NB4 (cell line): Measurements from ENCODE around the gene PRR13.

Source experiments
- POLR2A ChIP-seq: IDR thresholded peaks from 2 replicates; pipeline ENCODE4 v1.6.1; 2011; ENCODE audit warnings: mild to moderate bottlenecking; ENCODE audit not compliant: insufficient read length; ENCODE audit errors: extremely low read depth
- TF ChIP-seq, protein P1 (sequence below): IDR thresholded peaks from one replicate; pipeline ENCODE4 v1.5.1; 2012; ENCODE audit warnings: low read depth, low read length

DNA sequence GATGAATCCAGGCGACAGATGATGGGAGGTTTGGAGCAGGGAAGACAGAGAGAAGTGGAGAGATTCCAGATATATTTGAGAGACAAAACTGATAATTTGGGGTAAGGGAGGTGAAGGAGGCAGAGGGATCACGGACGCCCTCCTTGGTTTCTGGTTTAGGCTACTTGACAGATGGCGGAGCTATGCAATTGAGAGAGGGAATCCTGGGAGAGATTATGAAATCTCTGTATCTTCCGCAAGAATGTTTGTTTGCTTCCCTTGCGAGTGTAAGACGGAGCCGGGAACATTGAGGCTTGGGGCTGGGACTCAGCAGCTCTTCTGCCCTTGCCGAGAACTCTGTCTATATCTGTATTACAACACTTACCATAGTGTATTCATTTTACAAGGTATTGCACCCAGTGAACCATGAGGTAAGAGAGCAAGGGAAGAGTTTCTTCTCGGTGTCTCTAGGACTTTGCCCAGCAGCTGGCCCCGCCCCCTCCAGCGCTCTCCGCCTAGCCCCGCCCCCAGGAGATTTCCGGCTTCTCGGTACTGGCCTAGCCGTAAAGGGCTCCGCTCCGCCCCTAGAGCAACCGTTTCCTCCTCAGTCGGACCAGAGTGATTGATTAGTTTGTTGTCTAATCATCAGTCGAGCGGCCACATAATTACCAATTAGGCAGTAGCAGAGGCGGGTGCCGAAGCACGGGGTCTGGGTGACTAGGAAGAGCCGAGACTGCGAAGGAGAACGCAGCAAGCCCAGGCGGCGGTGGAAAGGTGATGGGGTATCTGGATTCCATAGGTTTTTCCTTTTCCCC is at the start of gene PRR13:
- TF ChIP-seq, protein P1, sequence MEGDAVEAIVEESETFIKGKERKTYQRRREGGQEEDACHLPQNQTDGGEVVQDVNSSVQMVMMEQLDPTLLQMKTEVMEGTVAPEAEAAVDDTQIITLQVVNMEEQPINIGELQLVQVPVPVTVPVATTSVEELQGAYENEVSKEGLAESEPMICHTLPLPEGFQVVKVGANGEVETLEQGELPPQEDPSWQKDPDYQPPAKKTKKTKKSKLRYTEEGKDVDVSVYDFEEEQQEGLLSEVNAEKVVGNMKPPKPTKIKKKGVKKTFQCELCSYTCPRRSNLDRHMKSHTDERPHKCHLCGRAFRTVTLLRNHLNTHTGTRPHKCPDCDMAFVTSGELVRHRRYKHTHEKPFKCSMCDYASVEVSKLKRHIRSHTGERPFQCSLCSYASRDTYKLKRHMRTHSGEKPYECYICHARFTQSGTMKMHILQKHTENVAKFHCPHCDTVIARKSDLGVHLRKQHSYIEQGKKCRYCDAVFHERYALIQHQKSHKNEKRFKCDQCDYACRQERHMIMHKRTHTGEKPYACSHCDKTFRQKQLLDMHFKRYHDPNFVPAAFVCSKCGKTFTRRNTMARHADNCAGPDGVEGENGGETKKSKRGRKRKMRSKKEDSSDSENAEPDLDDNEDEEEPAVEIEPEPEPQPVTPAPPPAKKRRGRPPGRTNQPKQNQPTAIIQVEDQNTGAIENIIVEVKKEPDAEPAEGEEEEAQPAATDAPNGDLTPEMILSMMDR: no peak
- TF ChIP-seq POLR2A: peak; percentile 89
